ENCODE measurements around the gene MRPL38.

DNA sequence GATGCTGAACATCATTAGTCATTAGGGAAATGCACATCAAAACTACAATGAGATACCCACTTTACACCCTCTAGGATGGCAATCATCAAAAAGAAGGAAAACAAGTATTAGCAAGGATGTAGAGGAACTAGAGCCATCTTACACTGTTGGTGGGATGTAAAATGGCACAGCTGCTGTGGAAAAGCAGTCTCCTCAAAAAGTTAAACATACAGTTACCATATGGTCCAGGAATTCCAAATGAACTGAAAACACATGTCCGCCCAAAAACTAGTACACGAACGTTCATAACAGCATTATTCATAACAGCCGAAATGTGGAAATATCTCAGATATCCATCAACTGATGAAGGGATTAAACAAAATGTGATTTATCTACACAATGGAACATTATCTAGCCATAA, 29.1 kb upstream of the MRPL38 start:
- TF ChIP-seq, protein P1, sequence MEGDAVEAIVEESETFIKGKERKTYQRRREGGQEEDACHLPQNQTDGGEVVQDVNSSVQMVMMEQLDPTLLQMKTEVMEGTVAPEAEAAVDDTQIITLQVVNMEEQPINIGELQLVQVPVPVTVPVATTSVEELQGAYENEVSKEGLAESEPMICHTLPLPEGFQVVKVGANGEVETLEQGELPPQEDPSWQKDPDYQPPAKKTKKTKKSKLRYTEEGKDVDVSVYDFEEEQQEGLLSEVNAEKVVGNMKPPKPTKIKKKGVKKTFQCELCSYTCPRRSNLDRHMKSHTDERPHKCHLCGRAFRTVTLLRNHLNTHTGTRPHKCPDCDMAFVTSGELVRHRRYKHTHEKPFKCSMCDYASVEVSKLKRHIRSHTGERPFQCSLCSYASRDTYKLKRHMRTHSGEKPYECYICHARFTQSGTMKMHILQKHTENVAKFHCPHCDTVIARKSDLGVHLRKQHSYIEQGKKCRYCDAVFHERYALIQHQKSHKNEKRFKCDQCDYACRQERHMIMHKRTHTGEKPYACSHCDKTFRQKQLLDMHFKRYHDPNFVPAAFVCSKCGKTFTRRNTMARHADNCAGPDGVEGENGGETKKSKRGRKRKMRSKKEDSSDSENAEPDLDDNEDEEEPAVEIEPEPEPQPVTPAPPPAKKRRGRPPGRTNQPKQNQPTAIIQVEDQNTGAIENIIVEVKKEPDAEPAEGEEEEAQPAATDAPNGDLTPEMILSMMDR (IDR thresholded peaks at IDR 0.05): no peak
- TF ChIP-seq EZH2 (IDR thresholded peaks at IDR 0.05; ENCODE audit: borderline replicate concordance, insufficient read depth, low read depth, low read length, poor library complexity, severe bottlenecking): no peak
